ENCODE measurements around the gene PLXNB3.

Gene PLXNB3

GRCh38 chrX:153821066-153821465 is 57.0 kb downstream of the PLXNB3 start:
- no peak for TF ChIP-seq CTCF (IDR thresholded peaks at IDR 0.05; ENCODE audit: low read depth, low read length, missing control alignments)
- H3K4me3 ChIP-seq (replicated peaks; ENCODE audit: low read depth, low read length), result no peak overlapping the region
- no peak for DNase-seq (ENCODE audit: extremely low read depth, low read depth)

GRCh38 chrX:153824348-153824747 is 60.3 kb downstream of the PLXNB3 start:
- DNase-seq (ENCODE audit: extremely low read depth, low read depth), result no peak
- no peak for TF ChIP-seq CTCF (IDR thresholded peaks at IDR 0.05; ENCODE audit: low read depth, low read length, missing control alignments)
- no peak overlapping the region for H3K4me3 ChIP-seq (replicated peaks; ENCODE audit: low read depth, low read length)

GRCh38 chrX:153825042-153825441 is 61.0 kb downstream of the PLXNB3 start:
- no peak for TF ChIP-seq CTCF (IDR thresholded peaks at IDR 0.05; ENCODE audit: low read depth, low read length, missing control alignments)
- DNase-seq (ENCODE audit: extremely low read depth, low read depth), result no peak
- H3K4me3 ChIP-seq (replicated peaks; ENCODE audit: low read depth, low read length), result no peak overlapping the region

Data from HFF-Myc (cell line).